Measurements from ENCODE around the gene DNAH5. TPM values are rescaled to one million over a fixed set of nuclear protein-coding genes. Genes with fewer than 3 reads are reported as not detected.

DNAH5 gene
- total and polyA plus RNA-seq, 2 of the 8 experiments (the other 6 are each of a cell fraction or from before 2014, with no cell fraction given), result 0.30 to 0.73 TPM

DNA sequence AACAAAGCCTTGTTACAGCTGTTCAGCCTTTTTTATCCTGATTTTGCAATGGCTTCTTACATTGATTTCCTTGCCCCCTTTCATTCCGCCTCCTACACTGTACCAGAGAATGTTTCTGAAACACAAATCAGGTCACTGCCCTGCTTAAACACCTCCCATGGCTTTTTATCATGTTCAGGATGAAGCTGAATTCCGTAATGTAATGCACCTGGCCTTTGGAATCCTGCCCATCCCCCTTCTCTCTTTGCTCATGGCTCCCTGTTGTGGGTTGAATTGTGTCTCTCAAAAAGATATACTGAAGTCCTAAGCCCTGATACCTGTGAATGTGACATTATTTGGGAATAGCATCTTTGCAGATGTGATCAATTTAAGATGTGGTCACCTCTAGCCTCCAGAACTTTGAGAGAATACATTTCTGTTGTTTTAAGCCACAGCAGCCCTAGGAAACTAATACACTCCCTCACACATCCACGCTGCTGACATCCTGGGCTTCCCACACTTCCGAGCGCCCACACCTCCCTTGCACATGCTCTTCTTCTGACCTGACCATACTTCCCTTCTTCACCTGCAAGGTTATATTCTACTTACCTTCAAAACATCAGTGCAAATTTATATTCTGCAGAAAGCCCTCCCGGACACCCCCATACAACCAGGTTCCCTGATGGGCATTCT, 101.2 kb downstream of the DNAH5 start (continued):
- no peak for TF ChIP-seq CBX5 (IDR thresholded peaks at IDR 0.05; ENCODE audit: low read depth, low read length)
- no peak for TF ChIP-seq SIN3A (conservative IDR thresholded peaks at IDR 0.05 in 1 of 2, IDR thresholded peaks at IDR 0.05 in 1 of 2; ENCODE audit: low read depth in 1 of 2, low read length in 2 of 2)
- TF ChIP-seq TEAD4 (IDR thresholded peaks at IDR 0.05; ENCODE audit: low read depth, low read length), result peak; percentile 35; the same call in 1 of the 2 replicates
- TF ChIP-seq NANOG (IDR thresholded peaks at IDR 0.05; ENCODE audit: insufficient read depth, low read depth, low read length, poor library complexity, severe bottlenecking), result no peak
- peak; percentile 36 for TF ChIP-seq ASH2L (IDR thresholded peaks at IDR 0.05; ENCODE audit: low read length)
- TF ChIP-seq ZNF274 (IDR thresholded peaks at IDR 0.05; ENCODE audit: borderline replicate concordance, extremely low read depth, low read length), result no peak
- TF ChIP-seq BCL11A (IDR thresholded peaks at IDR 0.05; ENCODE audit: low read depth in 2 of 2, low read length in 2 of 2), result peak in 1 of 2 experiments; percentile 41
- TF ChIP-seq CEBPB (IDR thresholded peaks at IDR 0.05; ENCODE audit: low read depth, low read length), result no peak
- TF ChIP-seq MAX (IDR thresholded peaks at IDR 0.05), result no peak
- TF ChIP-seq POU5F1 (IDR thresholded peaks at IDR 0.05; ENCODE audit: low read depth, low read length), result no peak
- TF ChIP-seq SP1 (IDR thresholded peaks at IDR 0.05; ENCODE audit: low read depth, low read length), result peak; percentile 73; the same call in 1 of the 2 replicates
- TF ChIP-seq EZH2 (IDR thresholded peaks at IDR 0.05; ENCODE audit: low read depth, low read length, severe bottlenecking), result no peak
- no peak for TF ChIP-seq CREB1 (IDR thresholded peaks at IDR 0.05)
- TF ChIP-seq TCF12 (IDR thresholded peaks at IDR 0.05; ENCODE audit: low read depth, low read length), result peak; percentile 97
- TF ChIP-seq KDM1A (IDR thresholded peaks at IDR 0.05; ENCODE audit: borderline replicate concordance, low read length), result no peak
- TF ChIP-seq SUZ12 (IDR thresholded peaks at IDR 0.05; ENCODE audit: low read length), result no peak
- no peak for TF ChIP-seq TAF1 (IDR thresholded peaks at IDR 0.05; ENCODE audit: low read depth, low read length)
- TF ChIP-seq ATF3 (IDR thresholded peaks at IDR 0.05; ENCODE audit: insufficient read depth, low read depth, low read length), result no peak
- TF ChIP-seq HDAC6 (IDR thresholded peaks at IDR 0.05; ENCODE audit: low read depth, low read length), result no peak
- TF ChIP-seq TAF7 (optimal IDR thresholded peaks at IDR 0.05; ENCODE audit: borderline replicate concordance, low read depth, low read length), result no peak
- TF ChIP-seq GABPA (IDR thresholded peaks at IDR 0.05; ENCODE audit: borderline replicate concordance, insufficient read depth, low read length), result no peak

All from H1 (cell line).